WTC11 (cell line): ENCODE data around the gene CYP11A1.

Experiments
- CREM ChIP-seq: sonication (generic); formaldehyde crosslinking; IDR thresholded peaks from 2 replicates; pipeline ENCODE4 v1.8.1; 2022; ENCODE audit warnings: mild to moderate bottlenecking, missing genetic modification reagents, moderate library complexity
- CTCF ChIP-seq: fragments of 200-600 bp; IDR thresholded peaks from 2 replicates; pipeline ENCODE4 v1.8.0; 2022; ENCODE audit warnings: antibody characterized with exemption
- KAT7 ChIP-seq: sonication (generic); formaldehyde crosslinking; IDR thresholded peaks from 2 replicates; pipeline ENCODE4 v1.8.1; 2023; ENCODE audit warnings: missing genetic modification reagents, mild to moderate bottlenecking, borderline replicate concordance
- MAX ChIP-seq: sonication (generic); formaldehyde crosslinking; IDR thresholded peaks from 2 replicates; pipeline ENCODE4 v1.8.0; 2022; ENCODE audit warnings: mild to moderate bottlenecking, missing genetic modification reagents
- PRDM15 ChIP-seq: sonication (generic); formaldehyde crosslinking; IDR thresholded peaks from 2 replicates; pipeline ENCODE4 v1.8.0; 2022; ENCODE audit warnings: missing genetic modification reagents
- ZBTB21 ChIP-seq: sonication (generic); formaldehyde crosslinking; IDR thresholded peaks from 2 replicates; pipeline ENCODE4 v1.8.1; 2023; ENCODE audit warnings: mild to moderate bottlenecking, missing genetic modification reagents, borderline replicate concordance

- no peak for TF ChIP-seq KAT7 (CRISPR knock-in tag)
- TF ChIP-seq PRDM15 (CRISPR knock-in tag), result no peak
- TF ChIP-seq ZBTB21 (CRISPR knock-in tag), result no peak
- no peak for TF ChIP-seq CTCF
- TF ChIP-seq MAX (CRISPR knock-in tag), result no peak
- no peak for TF ChIP-seq CREM (CRISPR knock-in tag)
These were observed 22.4 kb downstream of the CYP11A1 start for GRCh38 chr15:74345051-74345450.
